Measurements from ENCODE around the gene CIP2A.

Gene CIP2A

GRCh38 chr3:108509871-108510270 is 79.4 kb downstream of the CIP2A start:
- no peak for DNase-seq (ENCODE audit: low spot score)

- DNase-seq (ENCODE audit: low spot score), result no peak
Observed at GRCh38 chr3:108509263-108509662, 80.0 kb downstream of the CIP2A start.

- DNase-seq (ENCODE audit: low spot score), result no peak
Observed at GRCh38 chr3:108507902-108508301, 81.3 kb downstream of the CIP2A start.

GRCh38 chr3:108505811-108506210 is 83.4 kb downstream of the CIP2A start:
- no peak for DNase-seq (ENCODE audit: low spot score)

- no peak for DNase-seq (ENCODE audit: low spot score)
Observed at GRCh38 chr3:108503722-108504121, 85.5 kb downstream of the CIP2A start.

GRCh38 chr3:108501535-108501934 is 87.7 kb downstream of the CIP2A start:
- DNase-seq (ENCODE audit: low spot score), result no peak

- no peak for DNase-seq (ENCODE audit: low spot score)
Observed at GRCh38 chr3:108500728-108501127, 88.5 kb downstream of the CIP2A start.

Data from NAMALWA (cell line).